ACHN (cell line): Measurements from ENCODE around the gene AATK.
A peak's percentile ranks its signal among the peaks of the same experiment; 100 is the strongest.
"Not testable (repeated sequence)": the region's sequence is repeated elsewhere in the genome, so short reads cannot be mapped to it uniquely, and the experiment has no call there.

Experiments
- DNase-seq: peaks from one replicate; pipeline ENCODE4 v3.0.0-alpha.2; 2015
- in situ Hi-C: cut with HindIII; loops from 2 replicates; pipeline ENCODE4 v1.10.0; 2017; ENCODE audit warnings: low sequenced_read_pairs, low pct_ligation_motif_present, low pct_unique_long_range_greater_than_20kb

AATK gene

DNA sequence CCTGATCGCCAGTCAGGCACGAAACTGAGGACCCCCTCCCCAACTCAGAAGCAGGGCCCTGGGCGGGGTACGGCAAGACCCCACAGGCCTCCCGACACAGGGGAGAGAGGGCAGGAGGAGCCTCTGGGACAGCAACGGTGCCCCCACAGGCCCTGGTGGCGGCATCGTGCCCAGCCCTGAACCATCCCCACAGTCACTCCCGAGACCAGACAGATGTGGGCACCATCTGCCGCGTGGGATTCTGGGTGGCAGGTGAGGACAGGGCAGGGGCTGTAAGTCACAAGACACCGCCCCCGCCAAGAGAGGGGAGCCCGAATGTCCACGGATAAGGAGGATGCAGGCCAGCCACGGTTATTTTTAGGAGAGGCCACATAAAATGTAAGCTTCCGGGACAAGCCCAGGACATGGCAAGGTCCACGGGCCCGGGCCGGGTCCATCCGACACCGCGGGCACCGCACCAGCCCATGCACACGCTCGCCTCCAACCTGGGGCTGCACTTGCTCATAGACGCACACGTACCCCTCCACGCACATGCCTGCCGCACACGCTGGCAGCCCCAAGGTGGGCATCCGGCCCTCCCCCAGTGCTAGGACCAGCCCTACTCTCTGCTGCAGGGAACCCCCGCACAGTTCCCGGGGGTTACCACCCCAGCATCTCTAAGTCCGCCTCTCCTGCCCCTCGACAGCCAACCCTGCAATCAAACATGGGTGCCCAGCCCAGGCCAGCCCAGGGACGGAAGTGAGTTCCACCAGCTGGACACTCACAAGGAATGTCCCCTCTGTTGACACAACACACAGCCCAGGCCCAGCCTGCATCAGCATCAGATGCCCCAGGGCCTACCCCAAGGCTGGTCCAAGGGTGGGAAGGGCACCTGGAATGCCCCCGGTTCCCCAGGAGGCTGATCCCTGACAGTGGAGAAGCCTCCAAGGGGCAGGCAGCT is 8.9 kb downstream of the AATK start:
- in situ Hi-C loops = no loop called here
- DNase-seq = no peak

DNA sequence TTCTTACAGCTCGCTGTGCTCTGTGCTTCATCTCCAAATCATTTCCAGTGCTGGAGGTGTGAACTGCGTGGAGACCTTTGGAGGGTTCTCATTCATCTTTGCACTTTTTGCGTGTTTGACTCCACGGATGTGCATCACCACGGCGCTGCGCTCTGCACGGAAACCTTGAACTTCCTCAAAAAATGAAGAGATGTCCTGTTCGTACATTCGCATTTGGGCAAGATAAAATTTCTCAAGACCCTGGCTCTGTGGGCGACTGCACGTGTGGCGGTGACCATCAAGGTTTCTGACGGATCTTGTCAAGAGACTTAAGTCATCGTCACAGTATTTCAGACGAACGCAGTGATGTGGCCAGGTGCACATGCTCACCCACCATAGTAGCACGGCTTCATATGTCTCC is 11.1 kb downstream of the AATK start:
- DNase-seq = no peak
- in situ Hi-C loops = no loop called here

DNA sequence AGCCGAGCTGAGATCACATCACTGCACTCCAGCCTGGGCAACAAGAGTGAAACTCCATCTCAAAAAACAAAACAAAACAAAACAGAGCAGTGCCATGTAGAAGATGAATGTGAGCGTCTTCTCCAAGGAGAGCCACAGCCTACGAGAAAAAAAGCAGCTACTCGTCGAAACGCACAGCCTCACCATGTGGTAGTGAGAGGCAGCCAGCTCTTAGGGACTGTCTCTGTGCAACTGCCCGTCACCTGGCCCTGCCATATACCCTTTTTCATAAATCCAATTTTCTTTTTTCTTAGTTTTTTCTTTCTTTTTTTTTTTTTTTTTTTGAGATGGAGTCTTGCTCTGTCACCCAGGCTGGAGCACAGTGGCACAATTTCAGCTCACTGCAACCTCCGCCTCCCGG is 12.0 kb downstream of the AATK start:
- DNase-seq, in situ Hi-C loops: not testable (repeated sequence)

DNA sequence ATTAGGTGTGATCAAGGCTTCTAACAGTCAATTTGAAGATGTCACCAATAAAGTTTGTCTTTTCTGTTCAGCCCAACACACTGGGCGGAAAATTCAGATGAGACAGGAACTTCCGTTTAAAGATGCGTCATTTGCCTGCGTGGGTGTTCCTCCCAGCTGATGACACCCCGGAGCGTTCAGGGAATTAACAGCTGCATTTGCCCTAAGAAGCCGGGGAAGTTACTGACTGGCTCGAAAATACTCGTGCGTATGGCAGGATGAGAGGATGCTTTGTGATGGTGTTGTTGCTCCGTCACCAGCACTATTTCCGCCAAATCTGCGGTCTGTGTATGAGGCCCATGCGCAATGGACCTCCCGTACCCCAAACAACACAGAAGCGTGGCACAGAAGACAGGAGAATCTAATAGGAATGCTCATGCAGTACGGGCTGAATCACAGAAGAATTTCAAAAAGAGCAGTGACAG is 12.6 kb downstream of the AATK start:
- DNase-seq = no peak

DNA sequence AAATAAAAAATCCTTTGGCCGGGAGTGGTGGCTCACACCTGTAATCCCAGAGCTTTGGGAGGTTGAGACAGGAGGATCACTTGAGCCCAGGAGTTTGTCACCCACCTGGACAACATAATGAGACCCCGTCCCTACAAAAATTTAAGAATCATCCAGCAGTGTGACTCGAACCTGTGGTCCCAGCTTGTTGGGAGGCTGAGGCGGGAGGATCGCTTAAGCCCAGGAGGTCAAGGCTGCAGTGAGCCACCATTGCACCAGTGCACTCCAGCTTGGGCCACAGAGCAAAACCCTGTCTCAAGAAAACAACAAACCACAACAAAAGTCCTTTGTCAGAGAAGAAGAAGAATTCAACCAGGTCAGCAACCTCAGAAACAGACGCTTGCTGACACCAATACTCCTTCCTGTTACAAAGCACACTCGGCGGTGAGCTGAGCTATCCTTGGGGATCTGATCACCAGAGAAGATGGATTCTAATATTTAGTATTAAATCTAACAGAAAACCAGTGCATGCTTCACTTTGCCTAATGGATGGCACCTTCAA is 13.7 kb downstream of the AATK start:
- DNase-seq = no peak
- in situ Hi-C loops = no loop called here

More for the DNA sequence above, 12.6 kb downstream of the AATK start:
- in situ Hi-C loops = no loop called here

DNA sequence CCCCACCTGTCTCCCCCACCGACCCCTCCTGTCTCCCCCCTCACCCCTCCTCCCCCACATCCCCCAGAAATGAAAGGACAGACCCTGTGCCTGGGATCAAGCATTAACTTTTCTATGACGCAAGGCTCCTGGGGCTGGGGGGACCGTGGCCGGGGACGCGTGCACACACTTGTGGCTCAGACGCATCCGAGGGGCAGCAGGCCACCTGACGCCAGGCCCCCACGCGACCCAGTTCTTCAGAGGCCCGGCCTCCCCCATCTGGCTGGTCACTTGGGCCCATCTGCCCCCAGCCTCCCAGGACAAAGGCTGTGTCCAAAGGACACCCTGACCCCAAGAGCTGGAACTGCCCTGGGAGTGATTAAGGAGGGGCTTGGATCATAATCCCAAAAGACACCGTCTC is 14.7 kb downstream of the AATK start:
- in situ Hi-C loops = no loop called here
- DNase-seq = no peak

DNA sequence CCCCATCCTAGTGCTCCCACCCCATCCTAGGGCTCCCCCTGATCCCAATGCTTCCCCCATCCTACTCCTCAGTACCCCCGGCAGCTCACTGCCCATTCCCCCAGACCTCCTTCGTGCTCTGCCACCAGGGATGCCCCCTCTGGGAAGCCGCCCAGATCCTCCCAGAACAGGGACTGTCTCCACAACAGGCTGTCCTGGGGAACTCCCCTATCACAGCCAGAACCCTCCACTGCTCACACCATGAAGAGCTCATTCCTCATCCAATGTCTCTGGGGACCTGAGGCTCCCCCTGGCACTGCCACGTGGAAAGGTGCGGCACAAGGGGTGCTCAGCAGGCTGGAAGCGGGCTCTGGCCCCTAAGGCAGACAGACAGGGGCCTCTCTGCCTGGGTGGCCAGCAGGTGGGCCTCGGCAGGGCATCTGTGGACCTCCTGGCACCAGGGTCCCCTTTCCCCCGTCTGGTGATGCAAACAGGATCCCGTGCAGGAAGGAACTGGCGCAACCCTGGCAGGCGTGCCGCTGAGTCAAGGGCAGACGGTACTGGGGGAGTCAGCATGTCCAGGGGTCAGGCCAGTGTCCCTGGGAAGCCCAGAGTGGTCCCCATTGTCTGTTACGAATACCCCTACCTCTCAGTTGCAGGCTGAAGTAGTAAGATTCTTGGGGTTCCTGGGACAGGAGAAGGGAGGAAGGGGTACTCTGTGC is 15.5 kb downstream of the AATK start:
- DNase-seq = no peak
- in situ Hi-C loops = no loop called here

DNA sequence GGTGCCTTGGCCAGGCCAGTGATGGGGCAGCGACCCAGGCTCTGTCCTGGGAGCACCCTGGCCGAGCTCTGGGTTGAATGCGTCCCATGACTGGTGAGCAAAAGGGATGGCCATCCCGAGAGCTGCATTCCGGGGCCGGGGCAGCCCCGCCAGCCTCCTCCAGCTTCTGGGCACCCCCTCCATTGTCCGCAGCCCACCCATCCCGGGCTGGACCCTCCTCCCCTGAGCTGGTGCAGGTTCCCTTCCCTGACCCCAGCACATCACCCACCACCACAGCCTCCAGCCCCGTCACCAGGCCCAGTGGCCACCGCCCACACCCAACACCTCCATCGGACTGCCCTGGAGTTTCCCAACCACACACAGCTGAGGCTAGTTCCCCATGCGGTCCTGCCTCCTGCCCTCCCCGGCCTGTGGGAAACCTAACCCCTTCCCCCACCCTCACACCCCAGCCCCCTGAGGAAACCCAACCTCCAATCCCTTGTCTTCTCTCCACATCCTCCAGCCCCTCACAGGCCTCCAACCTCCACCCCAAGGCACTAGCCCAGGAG is 17.0 kb downstream of the AATK start:
- no peak for DNase-seq
- in situ Hi-C loops = no loop called here

DNA sequence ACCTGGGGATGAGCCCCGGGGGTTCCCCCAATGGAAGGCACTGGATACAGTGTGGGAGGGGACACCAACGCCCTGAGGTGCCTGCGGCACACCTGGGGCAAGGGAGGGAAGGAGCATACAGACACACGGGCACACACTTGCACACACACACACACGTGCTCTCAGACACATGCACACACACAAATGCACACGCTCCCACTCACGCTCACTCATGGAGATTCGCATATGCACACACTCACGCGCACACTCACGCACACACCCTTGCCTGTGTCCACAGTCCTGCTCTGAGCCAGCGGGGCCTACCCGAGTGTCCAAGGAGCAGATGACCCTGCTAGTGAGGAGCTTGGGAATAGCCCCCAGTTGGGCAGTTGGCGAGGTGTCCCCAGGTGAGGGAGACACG is 17.4 kb downstream of the AATK start:
- no peak for DNase-seq
- in situ Hi-C loops = no loop called here

DNA sequence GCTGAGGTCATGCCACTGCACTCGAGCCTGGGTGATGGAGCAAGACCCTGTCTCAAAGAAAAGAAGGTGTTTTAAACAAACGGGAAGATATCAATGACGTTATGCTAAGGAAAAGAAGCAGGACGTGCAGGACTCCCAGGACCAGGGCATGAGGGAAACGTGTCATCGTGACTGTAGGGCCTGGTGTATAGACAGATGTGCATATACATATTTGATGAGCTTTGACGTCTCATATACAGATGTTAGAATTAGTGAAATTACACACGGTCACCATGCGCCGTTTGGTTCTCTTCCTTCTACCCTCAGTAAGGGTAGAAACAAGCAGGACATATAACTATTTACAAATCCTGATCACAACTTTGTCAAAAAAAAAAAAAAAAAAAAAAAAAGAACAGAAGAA is 18.3 kb downstream of the AATK start:
- DNase-seq = no peak
- in situ Hi-C loops = no loop called here

DNA sequence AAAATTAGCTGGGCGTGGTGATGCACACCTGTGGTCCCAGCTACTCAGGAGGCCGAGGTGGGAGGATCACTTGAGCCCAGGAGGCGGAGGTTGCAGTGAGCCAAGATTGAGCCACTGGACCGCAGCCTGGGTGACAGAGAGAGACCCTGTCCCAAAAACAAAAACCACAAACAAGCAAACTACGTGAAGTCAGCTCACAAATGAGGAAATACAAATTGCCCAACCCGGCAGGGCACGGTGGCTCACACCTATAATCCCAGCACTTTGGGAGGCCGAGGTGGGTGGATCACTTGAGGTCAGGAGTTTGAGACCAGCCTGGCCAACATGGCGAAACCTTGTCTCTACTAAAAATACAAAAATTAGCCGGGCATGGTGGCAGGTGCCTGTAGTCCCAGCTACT is 19.8 kb downstream of the AATK start:
- in situ Hi-C loops, DNase-seq: not testable (repeated sequence)

DNA sequence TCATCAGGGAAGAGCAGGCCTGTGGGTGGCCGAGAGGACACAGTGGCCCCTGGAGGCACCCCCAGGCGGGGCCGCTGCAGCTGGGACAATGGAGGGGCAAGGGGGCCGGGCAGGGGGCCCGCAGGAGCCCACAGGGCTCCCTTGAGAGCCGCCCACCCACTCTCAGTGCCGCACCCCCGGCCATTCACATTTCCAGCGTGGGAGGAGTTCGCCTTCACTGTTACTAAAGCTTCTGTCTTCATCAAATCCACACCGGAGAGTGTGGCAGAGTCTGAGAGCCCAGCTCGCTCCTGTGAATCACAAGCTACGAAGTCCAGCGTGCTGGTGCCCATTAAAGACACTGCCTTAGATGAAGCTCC is 21.6 kb downstream of the AATK start:
- in situ Hi-C loops = no loop called here
- no peak for DNase-seq

DNA sequence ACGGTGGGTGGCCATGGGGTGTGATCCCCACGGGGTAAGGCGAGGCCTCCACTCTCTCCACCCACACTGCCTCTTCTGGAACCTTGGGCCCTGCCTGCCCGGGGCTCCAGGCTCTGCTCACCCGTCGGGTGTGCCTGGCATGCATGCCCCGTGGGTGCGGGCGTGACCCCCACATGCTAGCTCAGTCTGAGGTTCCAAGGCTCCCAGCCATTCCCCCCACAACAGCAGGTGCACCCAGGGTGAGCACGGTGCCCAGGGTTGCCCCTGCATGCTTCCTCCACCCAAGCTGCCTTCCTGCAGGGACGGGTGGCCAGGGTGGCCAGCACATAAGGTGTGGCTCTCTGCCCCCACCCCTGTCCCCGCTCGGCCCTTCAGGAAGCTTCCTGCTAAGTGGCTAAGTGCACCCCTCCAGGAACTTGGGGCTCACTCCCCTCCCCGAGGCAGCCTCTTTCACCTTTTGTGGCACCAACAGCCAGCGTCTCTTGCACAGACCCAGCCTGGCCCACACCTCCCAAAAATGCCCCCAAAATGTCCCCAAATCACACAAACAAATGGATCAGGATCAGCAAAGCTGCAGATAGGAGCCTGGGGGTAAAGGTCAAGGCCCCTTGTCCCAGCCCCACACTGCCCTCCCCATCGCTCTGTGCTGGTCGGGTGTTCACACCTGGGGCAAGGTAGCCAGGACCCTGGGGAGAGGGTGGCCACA is 22.2 kb downstream of the AATK start:
- in situ Hi-C loops = no loop called here
- no peak for DNase-seq

DNA sequence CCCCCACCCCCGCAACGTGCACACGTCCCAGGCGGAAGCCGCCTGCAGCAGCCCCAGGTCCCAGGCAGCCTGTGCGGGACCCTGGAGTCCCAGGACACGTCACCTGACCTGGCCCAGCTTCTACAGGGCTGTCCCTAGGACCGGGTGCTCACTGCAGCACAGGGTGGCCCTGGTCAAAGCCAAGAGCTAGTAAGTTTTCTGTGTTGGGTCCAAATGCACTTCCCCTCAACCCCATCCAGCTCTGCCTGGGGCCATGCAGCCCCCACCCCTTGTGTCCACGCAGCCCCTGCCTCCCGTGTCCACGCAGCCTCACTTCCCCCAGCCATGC is 22.9 kb downstream of the AATK start:
- DNase-seq = no peak
- in situ Hi-C loops = no loop called here

DNA sequence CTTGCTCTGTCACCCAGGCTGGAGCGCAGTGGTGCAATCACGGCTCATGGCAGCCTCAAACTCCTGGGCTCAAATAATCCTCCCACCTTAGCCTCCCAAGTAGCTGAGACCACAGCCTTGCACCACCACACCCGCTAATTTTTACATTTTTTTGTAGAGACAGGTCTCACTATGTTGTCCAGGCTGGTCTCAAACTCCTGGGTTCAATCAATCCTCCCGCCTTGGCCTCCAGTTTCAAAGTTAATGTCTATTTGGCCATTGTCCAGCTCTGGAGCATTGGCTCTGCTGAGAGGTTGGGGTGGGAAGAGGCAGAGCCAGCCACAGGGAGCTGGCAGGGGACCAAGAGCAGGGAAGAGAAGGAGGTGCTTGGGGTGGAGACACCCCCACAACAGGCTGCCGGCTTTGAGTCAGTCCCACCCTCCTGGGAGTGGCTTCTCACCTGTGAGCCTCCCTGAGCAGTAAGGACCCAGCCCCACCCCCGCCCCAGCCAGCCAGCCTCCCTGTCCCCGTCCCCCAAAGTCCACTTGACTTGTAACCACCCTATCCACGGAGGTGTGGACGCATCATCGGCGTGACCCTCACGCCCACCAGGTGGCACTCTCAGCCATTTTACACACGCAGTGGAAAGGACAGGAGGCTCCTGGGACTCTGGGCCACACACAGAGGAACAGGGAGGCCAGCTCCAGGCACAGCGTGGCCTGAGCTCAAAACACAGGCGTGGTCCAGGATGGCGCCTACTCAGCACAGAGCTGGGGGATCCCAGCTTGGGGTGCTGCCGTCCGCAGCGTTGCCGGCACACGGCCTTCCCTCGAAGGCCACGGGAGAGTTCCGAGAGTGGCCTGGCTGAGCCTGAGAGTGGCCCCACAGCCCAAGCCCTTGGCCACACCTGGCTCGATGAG is 23.5 kb downstream of the AATK start:
- peak; percentile 77 for DNase-seq
- in situ Hi-C loops = no loop called here

DNA sequence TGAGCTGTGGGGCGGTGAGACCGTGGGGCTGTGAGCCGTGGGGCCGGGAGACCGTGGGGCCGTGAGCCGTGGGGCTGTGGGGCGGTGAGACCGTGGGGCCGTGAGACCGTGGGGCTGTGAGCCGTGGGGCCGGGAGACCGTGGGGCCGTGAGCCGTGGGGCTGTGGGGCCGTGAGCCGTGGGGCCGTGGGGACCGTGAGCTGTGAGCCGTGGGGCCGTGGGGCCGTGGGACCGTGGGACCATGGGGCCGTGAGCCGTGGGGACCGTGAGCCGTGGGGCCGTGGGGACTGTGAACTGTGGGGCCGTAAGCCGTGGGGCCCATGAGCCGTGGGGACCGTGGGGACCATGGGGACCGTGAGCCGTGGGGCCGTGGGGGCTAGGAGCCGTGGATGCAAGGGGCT is 25.3 kb downstream of the AATK start:
- DNase-seq = no peak
- in situ Hi-C loops = no loop called here

DNA sequence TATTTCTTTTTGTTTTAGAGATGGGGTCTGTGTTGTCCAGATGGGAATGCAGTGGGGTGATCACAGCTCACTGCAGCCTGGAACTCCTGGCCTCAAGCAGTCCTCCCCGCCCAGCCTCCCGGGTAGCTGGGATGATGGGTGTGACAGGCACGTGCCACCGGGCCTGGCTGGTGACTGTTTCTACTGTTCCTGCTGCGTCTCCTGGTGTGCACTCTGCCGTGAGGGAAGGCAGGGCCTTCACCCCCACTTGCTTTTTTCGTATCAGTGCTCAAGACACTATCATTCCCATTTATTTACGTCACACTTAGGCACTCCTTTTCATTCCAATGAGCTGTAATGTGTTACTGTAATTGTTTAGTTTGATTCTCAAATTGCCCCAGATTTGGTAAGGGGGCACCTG is 26.0 kb downstream of the AATK start:
- in situ Hi-C loops = no loop called here
- DNase-seq = no peak

DNA sequence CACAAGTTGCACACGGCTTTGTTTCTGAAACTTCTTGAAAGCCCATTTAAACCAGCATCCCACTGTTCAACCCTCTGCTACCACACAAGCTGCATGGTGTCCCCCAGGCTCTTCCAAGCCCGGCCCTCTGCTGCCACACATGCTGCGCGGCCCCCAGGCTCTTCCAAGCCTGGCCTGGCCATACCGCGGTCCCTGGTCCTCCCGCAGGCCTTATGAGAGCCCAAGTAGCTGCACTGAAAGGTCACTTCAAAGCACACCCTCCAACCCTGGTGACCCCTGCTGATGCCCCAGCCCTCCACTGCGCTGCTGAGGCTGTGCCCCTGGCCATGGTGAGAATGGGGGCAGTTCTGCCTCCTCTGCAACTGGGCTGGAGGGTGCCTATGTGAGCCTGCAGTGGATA is 26.6 kb downstream of the AATK start:
- in situ Hi-C loops = no loop called here

More for the DNA sequence above, 26.6 kb downstream of the AATK start:
- DNase-seq = no peak
